Gastrocnemius medialis (tissue), 4 donors: ENCODE data around the gene RAB21. TPM values are rescaled to one million over a fixed set of nuclear protein-coding genes. Genes with fewer than 3 reads are reported as not detected.

ENCODE experiments used
- ATAC-seq, 2 donors: fragments of 150-250 bp; one replicate each; pipeline ENCODE4 v1.9.1; 2016
- DNase-seq, 2 donors: peaks; one replicate each; pipeline ENCODE4 v3.0.0-alpha.2; 2019
- H3K27ac ChIP-seq, 4 donors: fragments of 200-600 bp; sonication (generic); 1 replicate in 1 of 4; 2 replicates in 3 of 4; pipeline ENCODE4 v1.5.1; 2016 to 2018; ENCODE audit warnings: mild to moderate bottlenecking in 2 of 4, moderate library complexity in 1 of 4
- H3K27me3 ChIP-seq, 3 donors: fragments of 200-600 bp; sonication (generic) in 2 of 3; 1 replicate in 1 of 3; 2 replicates in 2 of 3; pipeline versions ENCODE4 v1.5.1 to v1.6.0; 2016 to 2019; ENCODE audit warnings: mild to moderate bottlenecking in 1 of 3, moderate library complexity in 1 of 3
- H3K36me3 ChIP-seq, 2 donors: fragments of 200-600 bp; sonication (generic) in 1 of 2; one replicate each; pipeline ENCODE4 v1.5.1; 2017 to 2018
- H3K4me1 ChIP-seq, 2 donors: fragments of 200-600 bp; sonication (generic) in 1 of 2; one replicate each; pipeline ENCODE4 v1.5.1; 2016 to 2017; ENCODE audit warnings: mild to moderate bottlenecking in 2 of 2
- H3K4me3 ChIP-seq, 4 donors: fragments of 200-600 bp; sonication (generic) in 3 of 4; 1 replicate in 1 of 4; 2 replicates in 3 of 4; pipeline ENCODE4 v1.5.1; 2016 to 2019; ENCODE audit warnings: mild to moderate bottlenecking in 2 of 4
- H3K9me3 ChIP-seq, 3 donors: fragments of 200-600 bp; sonication (generic) in 2 of 3; 1 replicate in 1 of 3; 2 replicates in 2 of 3; pipeline ENCODE4 v1.5.1; 2016 to 2019
- POLR2A ChIP-seq, 2 donors: fragments of 450-650 bp; IDR thresholded peaks; one replicate each; pipeline ENCODE4 v1.6.1; 2017; ENCODE audit warnings: antibody characterized with exemption in 2 of 2, mild to moderate bottlenecking in 2 of 2, moderate library complexity in 2 of 2
- in situ Hi-C, 4 donors: fragments of 200-750 bp; cut with MboI; loops; one replicate each; pipeline versions ENCODE4 v1.15.0 to v1.8.0; 2017; ENCODE audit warnings: low sequenced_read_pairs in 4 of 4
- intact Hi-C: fragments of 100-400 bp; cut with DNase I; formaldehyde crosslinking; loops from one replicate; pipeline ENCODE4 v1.15.1; 2023; ENCODE audit warnings: low total_unique reads
- total RNA-seq, 4 donors: library from RNA; depleted of rRNA; stranded (reverse); fragments of >200 nt; gene quantifications; one replicate each; pipeline versions ENCODE4 v1.1.0 to v1.2.3, GENCODE V29; 2016
- TF ChIP-seq, protein P1 (sequence below), 5 experiments: fragments of 450-650 bp in 3 of 5; fragments of 200-600 bp in 2 of 5; sonication (generic) in 2 of 5; IDR thresholded peaks in 4 of 5; conservative IDR thresholded peaks in 1 of 5; 1 replicate in 4 of 5; 2 replicates in 1 of 5; pipeline ENCODE4 v1.5.1; 2016 to 2019; ENCODE audit warnings: antibody characterized with exemption in 5 of 5, mild to moderate bottlenecking in 3 of 5, moderate library complexity in 3 of 5

RAB21 gene
- total RNA-seq, 4 donors from 2014 or later: 17.4 to 75.9 (median 45.7) TPM

DNA sequence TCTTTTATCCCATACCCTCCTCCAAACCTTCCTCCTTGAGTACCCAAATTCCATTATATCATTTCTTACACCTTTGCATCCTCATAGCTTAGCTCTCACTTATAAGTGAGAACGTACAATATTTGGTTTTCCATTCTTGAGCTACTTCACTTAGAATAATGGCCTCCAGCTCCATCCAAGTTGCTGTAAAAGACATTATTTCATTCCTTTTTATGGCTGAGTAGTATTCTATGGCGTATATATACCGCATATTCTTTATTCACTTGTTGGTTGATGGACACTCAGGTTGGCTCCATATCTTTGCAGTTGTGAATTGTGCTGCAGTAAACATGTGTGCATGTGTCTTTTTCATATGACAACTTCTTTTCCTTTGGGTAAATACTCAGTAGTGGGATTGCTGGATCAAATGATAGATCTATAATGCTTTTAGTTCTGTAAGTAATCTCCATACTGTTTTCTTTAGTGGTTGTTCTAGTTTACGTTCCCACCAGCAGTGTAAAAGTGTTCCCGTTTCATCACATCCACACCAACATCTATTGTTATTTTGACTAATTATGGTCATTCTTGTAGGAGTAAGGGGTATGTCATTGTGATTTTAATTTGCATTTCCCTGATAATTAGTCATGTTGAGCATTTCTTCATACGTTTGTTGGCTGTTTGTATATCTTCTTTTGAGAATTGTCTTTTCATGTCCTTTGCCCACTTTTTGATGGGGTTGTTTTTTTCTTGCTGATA lies 10.1 kb downstream of the RAB21 start:
- H3K4me3 ChIP-seq: no peak overlapping the region
- DNase-seq (no peak), ATAC-seq (no peak)
- H3K27ac ChIP-seq: no peak overlapping the region
- intact Hi-C loops (no loop called here), in situ Hi-C loops (no loop called here)
- peaks cover 50 to 51% of the 10 kb centered on the region in 2 donors for H3K4me1 ChIP-seq
- no peaks in the 10 kb centered on the region for H3K27me3 ChIP-seq
- no peak for TF ChIP-seq POLR2A (IDR thresholded peaks at IDR 0.05)
- TF ChIP-seq, protein P1, sequence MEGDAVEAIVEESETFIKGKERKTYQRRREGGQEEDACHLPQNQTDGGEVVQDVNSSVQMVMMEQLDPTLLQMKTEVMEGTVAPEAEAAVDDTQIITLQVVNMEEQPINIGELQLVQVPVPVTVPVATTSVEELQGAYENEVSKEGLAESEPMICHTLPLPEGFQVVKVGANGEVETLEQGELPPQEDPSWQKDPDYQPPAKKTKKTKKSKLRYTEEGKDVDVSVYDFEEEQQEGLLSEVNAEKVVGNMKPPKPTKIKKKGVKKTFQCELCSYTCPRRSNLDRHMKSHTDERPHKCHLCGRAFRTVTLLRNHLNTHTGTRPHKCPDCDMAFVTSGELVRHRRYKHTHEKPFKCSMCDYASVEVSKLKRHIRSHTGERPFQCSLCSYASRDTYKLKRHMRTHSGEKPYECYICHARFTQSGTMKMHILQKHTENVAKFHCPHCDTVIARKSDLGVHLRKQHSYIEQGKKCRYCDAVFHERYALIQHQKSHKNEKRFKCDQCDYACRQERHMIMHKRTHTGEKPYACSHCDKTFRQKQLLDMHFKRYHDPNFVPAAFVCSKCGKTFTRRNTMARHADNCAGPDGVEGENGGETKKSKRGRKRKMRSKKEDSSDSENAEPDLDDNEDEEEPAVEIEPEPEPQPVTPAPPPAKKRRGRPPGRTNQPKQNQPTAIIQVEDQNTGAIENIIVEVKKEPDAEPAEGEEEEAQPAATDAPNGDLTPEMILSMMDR (IDR thresholded peaks at IDR 0.05 in 4 of 5, conservative IDR thresholded peaks at IDR 0.05 in 1 of 5): no peak
- H3K36me3 ChIP-seq: no peaks in the 10 kb centered on the region
- H3K9me3 ChIP-seq: no peaks in the 10 kb centered on the region

DNA sequence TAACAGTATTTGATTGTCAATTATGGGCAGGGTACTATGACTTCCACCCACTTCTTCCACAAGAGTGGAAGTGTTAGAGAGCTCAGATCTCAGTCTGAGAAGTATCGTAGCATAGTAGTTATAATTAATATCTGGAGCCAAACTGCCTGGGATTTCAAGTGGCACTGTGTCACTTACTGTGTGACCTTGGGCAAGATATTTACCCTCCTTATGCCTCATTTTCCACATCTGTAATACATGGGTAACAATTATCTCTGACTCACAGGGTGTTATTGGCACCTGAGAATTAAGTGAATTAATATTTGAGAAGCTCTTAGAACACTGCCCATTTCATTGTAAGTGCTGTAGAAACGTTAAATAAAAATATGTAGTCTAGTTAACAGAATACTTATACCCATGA lies 11.5 kb downstream of the RAB21 start:
- H3K27ac ChIP-seq: no peak overlapping the region
- DNase-seq (no peak), ATAC-seq (no peak)
- H3K4me3 ChIP-seq: peak overlapping the region in 1 of 4 donors; percentile 8
- H3K36me3 ChIP-seq: peaks cover 0 to 11% of the 10 kb centered on the region in 2 donors
- no peaks in the 10 kb centered on the region for H3K9me3 ChIP-seq
- in situ Hi-C loops (no loop called here), intact Hi-C loops (no loop called here)
- peaks cover 56 to 64% of the 10 kb centered on the region in 2 donors for H3K4me1 ChIP-seq
- no peak for TF ChIP-seq POLR2A (IDR thresholded peaks at IDR 0.05)
- TF ChIP-seq, protein P1 (IDR thresholded peaks at IDR 0.05 in 4 of 5, conservative IDR thresholded peaks at IDR 0.05 in 1 of 5): no peak
- H3K27me3 ChIP-seq: no peaks in the 10 kb centered on the region

DNA sequence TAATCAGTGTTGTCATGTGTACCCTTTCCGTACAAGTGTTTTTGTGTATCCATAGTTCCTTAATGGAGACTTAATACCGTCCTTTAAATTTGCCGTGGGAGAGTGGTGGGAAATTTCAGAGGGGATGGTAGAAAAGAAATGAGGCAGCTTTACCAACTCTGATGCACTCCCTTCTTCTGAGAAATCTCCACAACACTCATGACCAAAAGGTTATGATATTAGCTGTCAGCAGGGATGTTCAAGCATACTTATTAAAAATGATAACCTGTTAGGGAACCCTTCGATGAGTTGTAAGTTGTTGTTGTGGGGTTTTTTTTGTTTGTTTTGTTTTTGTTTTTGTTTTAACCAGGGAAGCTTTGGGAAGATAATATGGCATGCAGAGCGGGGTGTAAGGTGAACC lies 12.5 kb downstream of the RAB21 start:
- in situ Hi-C loops: no loop called here

DNA sequence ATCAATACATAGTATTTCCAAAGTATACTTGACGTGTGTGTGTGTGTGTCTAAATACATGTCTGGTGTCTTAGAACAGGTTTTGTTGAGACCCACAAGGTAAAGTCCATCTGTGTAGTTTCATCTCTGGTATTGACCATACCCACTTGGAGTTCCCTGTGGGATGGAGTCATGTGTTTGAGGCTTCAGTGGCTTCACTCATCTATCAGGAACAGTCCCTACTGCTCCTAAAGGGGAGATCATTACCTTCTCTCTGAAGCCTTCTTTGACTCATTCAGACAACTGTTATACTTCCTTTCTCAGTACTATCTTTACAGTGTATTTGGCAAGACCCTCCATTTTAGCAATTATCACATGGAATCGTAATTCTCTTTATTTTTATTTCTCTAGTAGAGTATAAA lies 14.2 kb downstream of the RAB21 start:
- Histone ChIP-seq H3K4me3 (no peak overlapping the region), H3K4me1 (peaks cover 53 to 58% of the 10 kb centered on the region in 2 donors), H3K36me3 (peaks cover 0 to 34% of the 10 kb centered on the region in 2 donors), H3K9me3 (no peaks in the 10 kb centered on the region), H3K27me3 (no peaks in the 10 kb centered on the region), H3K27ac (no peak overlapping the region)
- no peak for ATAC-seq
- in situ Hi-C loops: no loop called here
- intact Hi-C loops: no loop called here
- TF ChIP-seq, protein P1 (IDR thresholded peaks at IDR 0.05 in 4 of 5, conservative IDR thresholded peaks at IDR 0.05 in 1 of 5): no peak
- TF ChIP-seq POLR2A (IDR thresholded peaks at IDR 0.05): no peak
- no peak for DNase-seq

More for the DNA sequence above, 12.5 kb downstream of the RAB21 start:
- H3K27me3 ChIP-seq: no peaks in the 10 kb centered on the region
- ATAC-seq (no peak), DNase-seq (no peak)
- no peaks in the 10 kb centered on the region for H3K9me3 ChIP-seq
- H3K36me3 ChIP-seq: peaks cover 0 to 21% of the 10 kb centered on the region in 2 donors
- H3K4me1 ChIP-seq: peaks cover 56 to 65% of the 10 kb centered on the region in 2 donors
- no peak overlapping the region for H3K27ac ChIP-seq
- H3K4me3 ChIP-seq: no peak overlapping the region
- intact Hi-C loops: no loop called here
- TF ChIP-seq POLR2A (IDR thresholded peaks at IDR 0.05): no peak
- TF ChIP-seq, protein P1 (IDR thresholded peaks at IDR 0.05 in 4 of 5, conservative IDR thresholded peaks at IDR 0.05 in 1 of 5): no peak
